ENCODE measurements around the gene LHFPL2.
"Not testable (repeated sequence)": the region's sequence is repeated elsewhere in the genome, so short reads cannot be mapped to it uniquely, and the experiment has no call there.

LHFPL2 gene

GRCh38 chr5:78648359-78649210, at the start of gene LHFPL2:
Gene LHFPL2, minus strand, starts transcription at chr5:78648772. Its CDS starts 138,559 bp downstream, at chr5:78510213.
- DNase-seq: no peak

- DNase-seq: no peak
These were observed 48.1 kb upstream of the LHFPL2 start for GRCh38 chr5:78696637-78697036.

- not testable (repeated sequence) for DNase-seq
These were observed 47.5 kb upstream of the LHFPL2 start for GRCh38 chr5:78696052-78696451.

DNA sequence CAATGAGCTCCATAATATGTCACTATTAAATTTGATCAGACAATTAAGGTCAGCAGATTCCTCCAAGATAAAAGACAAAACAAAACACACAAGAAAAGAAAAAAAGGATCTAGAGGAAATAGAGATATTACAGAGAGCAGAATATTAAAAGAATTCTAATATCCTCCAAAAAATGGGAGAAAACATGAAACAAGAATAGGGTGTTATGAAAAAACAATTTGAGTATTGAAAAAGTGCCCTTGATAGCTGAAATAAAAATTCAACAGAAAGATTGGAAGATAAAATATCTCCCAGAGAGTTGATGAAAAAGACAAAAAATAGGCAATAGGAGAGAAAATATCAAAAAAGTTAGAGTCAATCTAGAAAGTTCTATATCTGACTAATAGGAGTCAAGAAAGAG, 44.8 kb upstream of the LHFPL2 start:
- DNase-seq: no peak

DNA sequence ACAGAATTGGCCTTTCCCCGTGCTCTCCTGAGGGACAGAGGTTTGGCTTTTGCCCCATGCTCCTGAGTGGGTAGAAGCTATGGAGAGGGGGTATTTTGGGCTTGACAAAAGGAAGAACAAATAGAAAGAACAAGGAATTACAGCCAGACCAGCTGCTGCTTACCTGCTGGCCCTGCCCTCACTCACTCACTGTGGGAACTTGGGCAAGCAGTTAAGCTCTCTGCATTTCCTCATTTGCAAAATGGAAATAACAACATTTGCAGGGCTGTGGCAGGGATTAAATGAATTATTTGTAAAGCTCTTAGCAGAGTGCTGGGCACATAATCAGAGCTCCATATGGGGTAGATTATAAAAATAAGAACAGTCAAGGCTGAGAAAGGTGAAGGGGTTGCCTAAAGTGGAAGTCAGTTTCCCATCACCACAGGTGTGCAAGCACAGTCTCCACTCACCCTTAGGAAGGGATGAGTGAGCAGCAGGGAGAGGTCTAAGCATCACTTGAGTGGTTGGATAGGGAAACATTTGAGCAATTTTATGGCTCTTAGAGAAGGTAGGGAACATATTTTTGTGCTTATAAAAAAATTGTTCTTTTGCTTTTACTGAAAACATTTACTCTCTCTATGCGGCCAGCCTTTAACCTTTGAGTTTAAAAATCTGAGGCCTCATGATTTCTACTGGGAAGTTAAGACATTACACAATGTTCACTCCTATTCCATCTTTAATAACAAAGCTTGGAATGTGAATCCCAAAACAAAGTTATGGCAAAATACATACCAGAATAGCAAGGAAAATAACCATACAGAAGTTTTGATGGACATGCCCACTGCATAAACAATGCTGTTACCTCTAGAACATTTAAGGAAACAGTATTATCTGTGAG, 42.8 kb upstream of the LHFPL2 start:
- DNase-seq: no peak

DNA sequence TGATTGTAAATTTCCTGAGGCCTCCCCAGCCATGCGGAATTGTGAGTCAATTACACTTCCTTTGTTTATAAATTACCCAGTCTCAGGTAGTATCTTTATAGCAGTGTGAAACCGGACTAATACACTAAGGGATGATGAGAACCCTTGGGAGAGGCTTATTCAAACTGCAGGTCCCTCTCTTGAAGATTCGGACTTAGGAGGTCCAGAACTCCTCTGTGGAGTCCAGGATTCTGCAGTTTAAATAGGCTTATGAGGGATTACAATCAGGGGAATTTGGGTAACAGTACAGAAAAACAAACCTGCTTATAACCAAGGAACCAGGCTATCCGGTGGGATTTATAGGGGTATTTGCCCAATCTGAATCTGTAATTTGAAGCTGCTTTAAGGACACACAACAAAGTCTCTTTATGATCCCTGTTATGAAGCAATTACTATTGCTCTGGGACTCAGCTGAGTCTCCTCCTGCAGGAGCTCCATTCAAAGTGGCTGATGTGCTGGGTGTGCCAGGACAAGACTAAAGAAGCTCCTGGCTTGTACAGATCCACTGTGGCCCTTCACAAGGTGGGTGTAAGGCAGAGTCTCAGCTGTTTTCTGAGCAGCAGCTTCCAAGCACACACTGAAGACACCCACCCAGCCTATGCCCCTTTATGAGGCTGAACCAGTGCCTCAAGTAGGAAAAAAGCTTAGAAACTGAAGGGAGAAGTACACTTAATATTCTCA, 41.8 kb upstream of the LHFPL2 start:
- no peak for DNase-seq

GRCh38 chr5:78689540-78690252, 41.1 kb upstream of the LHFPL2 start:
- no peak for DNase-seq

- DNase-seq: not testable (repeated sequence)
These were observed 38.9 kb upstream of the LHFPL2 start for GRCh38 chr5:78687514-78687913.

- not testable (repeated sequence) for DNase-seq
These were observed 35.3 kb upstream of the LHFPL2 start for GRCh38 chr5:78683905-78684304.

DNA sequence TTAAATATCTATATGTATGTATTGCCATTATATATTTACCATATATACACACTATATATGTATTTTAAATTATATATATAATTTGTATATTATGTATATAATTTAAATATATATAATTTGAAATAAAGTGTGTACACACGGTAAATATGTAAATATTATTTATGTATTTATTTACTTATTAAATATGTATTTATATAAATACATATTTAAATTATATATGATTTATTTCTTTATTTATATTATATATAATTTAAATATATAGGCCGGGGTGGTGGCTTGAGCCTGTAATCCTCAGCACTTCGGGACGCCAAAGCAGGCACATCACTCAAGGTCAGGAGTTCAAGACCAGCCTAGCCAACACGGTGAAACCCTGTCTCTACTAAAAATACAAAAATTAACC, 31.3 kb upstream of the LHFPL2 start:
- no peak for DNase-seq

DNA sequence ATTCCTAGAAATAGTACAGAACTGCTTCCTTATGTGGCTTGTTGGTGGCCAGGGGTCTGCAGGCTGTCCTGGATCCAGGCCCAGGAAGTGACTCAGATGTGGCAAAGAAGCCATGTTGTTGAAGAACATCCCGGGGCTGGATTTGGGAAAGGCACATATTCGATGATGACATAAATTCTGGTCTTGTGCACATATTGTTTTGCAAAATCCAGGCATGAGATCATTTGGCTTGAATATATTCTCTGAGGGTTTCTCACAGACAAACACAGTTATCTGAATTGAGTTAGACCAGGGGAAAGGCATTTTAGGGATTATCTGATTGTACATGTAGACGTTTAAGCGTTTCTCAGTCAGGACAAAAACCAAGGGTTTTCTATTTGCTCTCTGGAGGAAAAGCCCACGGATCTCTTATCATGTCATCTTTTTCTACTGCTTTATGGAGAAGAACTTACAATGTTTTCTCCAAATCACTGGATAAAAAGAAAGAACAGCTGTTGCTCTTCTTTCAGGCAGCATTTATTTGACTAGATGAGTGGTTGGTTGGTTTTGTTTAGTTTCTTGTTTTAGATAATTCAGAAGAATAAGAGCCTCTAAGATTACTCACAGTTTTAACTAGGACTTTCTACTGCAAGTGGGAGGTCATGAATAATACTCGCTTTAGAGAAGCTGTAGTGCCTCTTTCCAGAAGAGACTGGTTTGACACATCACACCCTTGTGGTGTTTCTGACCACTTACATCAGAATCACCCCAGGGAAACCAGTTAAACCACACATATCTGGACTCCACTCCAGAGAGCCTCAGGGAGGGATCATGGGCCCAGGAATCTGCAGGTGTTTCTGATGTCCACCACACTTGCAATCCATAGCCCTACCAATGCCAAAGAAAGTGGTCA, 29.5 kb upstream of the LHFPL2 start:
- DNase-seq: no peak

- DNase-seq: no peak
These were observed 27.6 kb upstream of the LHFPL2 start for GRCh38 chr5:78675956-78676730.

DNA sequence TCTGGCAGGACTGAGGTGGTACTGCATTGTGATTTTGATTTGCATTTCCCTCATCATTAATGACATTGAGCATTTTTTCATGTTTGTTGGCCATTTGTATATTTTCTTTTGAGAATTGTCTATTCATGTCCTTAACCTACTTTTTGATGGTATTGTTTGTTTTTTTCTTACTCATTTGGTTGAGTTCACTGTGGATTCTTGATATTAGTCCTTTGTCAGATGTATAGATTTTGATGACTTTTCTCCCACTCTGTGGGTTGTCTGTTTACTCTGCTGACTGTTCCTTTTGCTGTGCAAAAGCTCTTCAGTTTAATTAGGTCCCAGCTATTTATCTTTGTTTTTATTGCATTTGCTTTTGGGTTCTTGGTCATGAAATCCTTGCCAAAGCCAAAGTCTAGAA, 25.3 kb upstream of the LHFPL2 start:
- DNase-seq: not testable (repeated sequence)

- DNase-seq: no peak
These were observed 23.6 kb upstream of the LHFPL2 start for GRCh38 chr5:78672154-78672553.

DNA sequence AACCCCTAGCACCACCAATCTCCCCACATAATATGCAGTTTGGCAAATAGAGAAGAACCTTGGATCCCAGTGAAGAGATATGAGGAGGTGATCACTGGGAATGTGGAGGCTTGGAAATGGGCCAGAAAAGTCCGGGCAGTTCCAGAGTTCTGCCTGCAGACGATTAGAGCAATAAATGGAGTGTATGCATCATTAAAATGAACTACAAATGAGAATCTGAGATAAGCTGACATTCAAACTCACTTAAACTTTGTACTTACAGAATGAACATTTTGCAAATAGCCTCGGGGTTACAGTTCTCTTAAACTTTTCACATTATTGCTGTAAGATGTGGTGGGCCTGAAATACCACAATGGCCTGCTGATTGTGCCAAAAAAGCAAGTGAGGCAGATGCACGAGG, 23.0 kb upstream of the LHFPL2 start:
- DNase-seq: no peak

- no peak for DNase-seq
These were observed 22.2 kb upstream of the LHFPL2 start for GRCh38 chr5:78670701-78671269.

GRCh38 chr5:78669331-78669730, 20.8 kb upstream of the LHFPL2 start:
- no peak for DNase-seq

DNA sequence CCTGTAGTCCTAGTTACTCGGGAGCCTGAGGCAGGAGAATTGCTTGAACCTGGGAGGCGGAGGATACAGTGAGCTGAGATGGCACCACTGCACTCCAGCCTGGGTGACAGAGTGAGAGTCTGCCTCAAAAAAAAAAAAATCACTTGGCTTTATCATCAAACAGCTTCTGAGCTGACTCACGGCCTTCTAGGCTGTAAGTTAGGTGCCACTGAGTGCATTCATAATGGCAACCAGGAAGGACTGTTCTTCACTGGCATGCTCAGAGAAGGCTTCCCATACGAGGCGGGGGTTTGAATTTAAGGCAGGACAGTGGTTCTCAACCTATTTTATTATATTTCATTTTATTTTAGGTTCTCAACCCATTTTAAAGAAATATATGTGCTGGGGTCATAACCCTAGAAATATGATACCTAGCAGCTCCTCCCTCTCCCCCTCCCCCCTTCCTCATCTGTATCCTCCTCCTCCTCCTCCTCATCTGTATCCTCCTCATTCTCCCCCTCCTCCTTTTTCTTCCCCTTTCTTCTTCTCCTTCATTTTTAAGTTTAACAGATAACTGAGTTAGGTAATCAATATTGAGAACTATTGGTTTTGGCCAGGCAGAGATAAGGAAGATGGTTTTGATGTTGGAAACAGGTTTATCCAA, 19.0 kb upstream of the LHFPL2 start:
- no peak for DNase-seq

- DNase-seq: not testable (repeated sequence)
These were observed 18.4 kb upstream of the LHFPL2 start for GRCh38 chr5:78666975-78667374.

DNA sequence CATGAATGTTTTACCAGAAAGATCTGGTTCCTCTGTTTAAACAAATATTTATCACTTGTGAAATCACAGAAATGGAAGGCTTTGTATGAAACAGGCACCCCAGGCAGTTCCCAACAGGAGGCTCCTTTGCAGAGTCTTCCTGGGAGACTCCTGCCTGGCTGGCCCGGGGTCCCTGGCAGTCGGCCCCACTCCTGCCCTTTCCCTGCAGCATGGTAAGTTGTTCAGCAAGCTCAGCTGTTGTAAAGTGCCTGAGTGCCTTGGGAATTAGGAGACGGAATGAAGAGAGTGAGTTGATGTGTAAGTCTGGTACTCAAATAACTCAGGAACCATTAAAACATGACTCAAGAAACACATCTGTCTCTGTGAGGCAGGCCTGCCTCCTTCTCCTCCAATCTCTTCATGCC, 17.5 kb upstream of the LHFPL2 start:
- DNase-seq: no peak
